ENCODE measurements around the gene NOS2. TPM values are rescaled to one million over a fixed set of nuclear protein-coding genes. Genes with fewer than 3 reads are reported as not detected.
"Not testable (repeated sequence)": the region's sequence is repeated elsewhere in the genome, so short reads cannot be mapped to it uniquely, and the experiment has no call there.

NOS2 gene
- total RNA-seq, 4 donors from 2014 or later: 0.18 to 0.97 (median 0.38) TPM; not detected in 1

GRCh38 chr17:27834571-27834970 lies 34.2 kb upstream of the NOS2 start:
- no peaks in the 10 kb centered on the region for H3K36me3 ChIP-seq
- H3K27me3 ChIP-seq: no peaks in the 10 kb centered on the region
- H3K4me1 ChIP-seq: no peaks in the 10 kb centered on the region
- 57% methylated on average over 3 of the region's 3 CpGs for WGBS
- no peak for DNase-seq (ENCODE audit: low spot score in 2 of 2)
- H3K4me3 ChIP-seq: no peak overlapping the region
- no peaks in the 10 kb centered on the region for H3K9me3 ChIP-seq
- no peak for TF ChIP-seq POLR2A (IDR thresholded peaks at IDR 0.05)
- no peak for TF ChIP-seq EP300 (IDR thresholded peaks at IDR 0.05)
- TF ChIP-seq, protein P1, sequence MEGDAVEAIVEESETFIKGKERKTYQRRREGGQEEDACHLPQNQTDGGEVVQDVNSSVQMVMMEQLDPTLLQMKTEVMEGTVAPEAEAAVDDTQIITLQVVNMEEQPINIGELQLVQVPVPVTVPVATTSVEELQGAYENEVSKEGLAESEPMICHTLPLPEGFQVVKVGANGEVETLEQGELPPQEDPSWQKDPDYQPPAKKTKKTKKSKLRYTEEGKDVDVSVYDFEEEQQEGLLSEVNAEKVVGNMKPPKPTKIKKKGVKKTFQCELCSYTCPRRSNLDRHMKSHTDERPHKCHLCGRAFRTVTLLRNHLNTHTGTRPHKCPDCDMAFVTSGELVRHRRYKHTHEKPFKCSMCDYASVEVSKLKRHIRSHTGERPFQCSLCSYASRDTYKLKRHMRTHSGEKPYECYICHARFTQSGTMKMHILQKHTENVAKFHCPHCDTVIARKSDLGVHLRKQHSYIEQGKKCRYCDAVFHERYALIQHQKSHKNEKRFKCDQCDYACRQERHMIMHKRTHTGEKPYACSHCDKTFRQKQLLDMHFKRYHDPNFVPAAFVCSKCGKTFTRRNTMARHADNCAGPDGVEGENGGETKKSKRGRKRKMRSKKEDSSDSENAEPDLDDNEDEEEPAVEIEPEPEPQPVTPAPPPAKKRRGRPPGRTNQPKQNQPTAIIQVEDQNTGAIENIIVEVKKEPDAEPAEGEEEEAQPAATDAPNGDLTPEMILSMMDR (IDR thresholded peaks at IDR 0.05): no peak
- no peak for TF ChIP-seq POLR2AphosphoS5 (IDR thresholded peaks at IDR 0.05)
- H3K27ac ChIP-seq: no peak overlapping the region

DNA sequence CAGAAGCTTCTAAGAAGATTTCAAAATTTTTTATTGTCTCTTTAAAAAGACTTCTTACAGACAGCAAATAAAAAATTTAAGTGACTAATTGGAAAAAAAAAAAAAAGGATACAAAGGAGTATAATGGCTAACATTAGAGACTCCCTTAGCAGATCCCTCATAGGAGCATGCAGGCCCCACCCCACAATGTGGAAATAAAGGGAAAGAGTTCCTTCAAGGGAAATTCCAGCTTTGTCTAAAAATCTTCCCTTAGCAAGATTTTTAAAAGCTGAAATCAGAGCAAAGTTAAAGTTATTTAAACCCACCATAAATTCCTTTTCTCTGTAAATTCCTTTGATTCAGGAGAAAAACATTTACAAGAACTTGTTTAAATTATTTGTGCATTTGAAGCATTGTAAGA lies 32.5 kb upstream of the NOS2 start:
- no peaks in the 10 kb centered on the region for H3K36me3 ChIP-seq
- no peak for DNase-seq (ENCODE audit: low spot score in 2 of 2)
- TF ChIP-seq, protein P1 (IDR thresholded peaks at IDR 0.05): no peak
- no peak for TF ChIP-seq POLR2A (IDR thresholded peaks at IDR 0.05)
- H3K27ac ChIP-seq: no peak overlapping the region
- H3K27me3 ChIP-seq: no peaks in the 10 kb centered on the region
- no peaks in the 10 kb centered on the region for H3K9me3 ChIP-seq
- H3K4me3 ChIP-seq: no peak overlapping the region
- no peaks in the 10 kb centered on the region for H3K4me1 ChIP-seq

DNA sequence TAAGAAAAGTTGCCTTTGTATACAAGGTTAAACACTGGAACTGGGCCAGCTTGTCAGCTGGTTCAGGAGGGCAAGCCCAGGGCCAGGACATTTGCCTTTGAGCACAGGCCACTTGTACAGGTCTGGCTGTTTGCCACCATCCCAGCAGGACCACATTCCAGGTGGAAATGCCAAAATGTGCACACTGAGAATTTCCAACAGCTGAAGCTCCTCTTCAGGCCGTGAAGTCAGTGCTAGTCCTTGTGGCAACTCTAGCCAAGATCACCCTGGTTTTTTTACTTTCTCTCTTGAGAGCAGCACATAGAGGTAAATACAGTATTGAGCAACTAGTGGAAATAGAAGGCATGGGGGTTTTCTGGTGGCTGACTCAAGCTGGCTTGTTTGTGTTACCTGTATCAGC lies 29.6 kb upstream of the NOS2 start:
- not testable (repeated sequence) for H3K4me1 ChIP-seq; H3K4me3 ChIP-seq; H3K9me3 ChIP-seq; DNase-seq (ENCODE audit: low spot score in 2 of 2); H3K27me3 ChIP-seq; H3K36me3 ChIP-seq; H3K27ac ChIP-seq
- 17% methylated on average over 1 of the region's 1 CpG for WGBS

- not testable (repeated sequence) for H3K4me3 ChIP-seq; H3K4me1 ChIP-seq; DNase-seq (ENCODE audit: low spot score in 2 of 2); H3K9me3 ChIP-seq; H3K36me3 ChIP-seq; H3K27ac ChIP-seq; H3K27me3 ChIP-seq
- no CpG with 5 or more reads among the region's 2 CpGs for WGBS
Observed at GRCh38 chr17:27829143-27829711, 28.9 kb upstream of the NOS2 start.

- H3K27me3 ChIP-seq: no peaks in the 10 kb centered on the region
- H3K4me1 ChIP-seq: no peaks in the 10 kb centered on the region
- H3K36me3 ChIP-seq: no peaks in the 10 kb centered on the region
- WGBS: 91% methylated on average over 5 of the region's 5 CpGs
- no peak for DNase-seq (ENCODE audit: low spot score in 2 of 2)
- H3K4me3 ChIP-seq: no peak overlapping the region
- H3K9me3 ChIP-seq: no peaks in the 10 kb centered on the region
- H3K27ac ChIP-seq: no peak overlapping the region
- no peak for TF ChIP-seq EP300 (IDR thresholded peaks at IDR 0.05)
Observed at GRCh38 chr17:27825459-27825858, 25.1 kb upstream of the NOS2 start.

DNA sequence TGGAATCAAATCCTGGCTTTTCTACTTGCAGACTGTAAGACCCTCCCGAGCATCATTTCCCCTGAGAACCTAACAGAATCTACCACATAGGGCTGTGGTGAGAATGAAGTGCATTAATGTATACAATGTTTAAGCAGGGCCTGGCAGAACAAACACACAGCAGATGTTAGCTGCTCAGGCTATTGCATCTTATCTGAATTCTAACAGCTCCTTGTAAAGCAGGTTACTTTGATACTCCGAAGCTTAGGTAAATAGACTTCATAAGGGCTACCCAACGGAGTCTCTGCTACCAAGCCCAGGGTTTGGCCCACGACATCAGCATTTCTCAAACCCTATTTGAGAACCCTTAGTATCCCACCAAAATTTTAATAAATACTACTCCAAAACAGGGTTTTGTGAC lies 24.4 kb upstream of the NOS2 start:
- TF ChIP-seq, protein P1 (IDR thresholded peaks at IDR 0.05): no peak
- TF ChIP-seq POLR2A (IDR thresholded peaks at IDR 0.05): no peak
- no peak for TF ChIP-seq POLR2AphosphoS5 (IDR thresholded peaks at IDR 0.05)
- TF ChIP-seq EP300 (IDR thresholded peaks at IDR 0.05): no peak
- no peak for DNase-seq (ENCODE audit: low spot score in 2 of 2)
- WGBS: 96% methylated on average over 4 of the region's 4 CpGs
- no peaks in the 10 kb centered on the region for H3K4me1 ChIP-seq
- H3K9me3 ChIP-seq: no peaks in the 10 kb centered on the region
- no peaks in the 10 kb centered on the region for H3K27me3 ChIP-seq
- H3K27ac ChIP-seq: no peak overlapping the region
- H3K36me3 ChIP-seq: no peaks in the 10 kb centered on the region
- no peak overlapping the region for H3K4me3 ChIP-seq

- TF ChIP-seq POLR2A (IDR thresholded peaks at IDR 0.05) (no peak), EP300 (IDR thresholded peaks at IDR 0.05) (no peak), POLR2AphosphoS5 (IDR thresholded peaks at IDR 0.05) (no peak)
- TF ChIP-seq, protein P1 (IDR thresholded peaks at IDR 0.05): no peak
- 82% methylated on average over 3 of the region's 3 CpGs for WGBS
- Histone ChIP-seq H3K27ac (no peak overlapping the region), H3K27me3 (no peaks in the 10 kb centered on the region), H3K4me1 (no peaks in the 10 kb centered on the region), H3K9me3 (no peaks in the 10 kb centered on the region), H3K4me3 (no peak overlapping the region), H3K36me3 (no peaks in the 10 kb centered on the region)
- DNase-seq (ENCODE audit: low spot score in 2 of 2): no peak
Observed at GRCh38 chr17:27824176-27824715, 23.9 kb upstream of the NOS2 start.

GRCh38 chr17:27822108-27822507 lies 21.8 kb upstream of the NOS2 start:
- not testable (repeated sequence) for H3K27ac ChIP-seq; H3K4me1 ChIP-seq; DNase-seq (ENCODE audit: low spot score in 2 of 2); H3K27me3 ChIP-seq; H3K9me3 ChIP-seq; H3K4me3 ChIP-seq; H3K36me3 ChIP-seq
- WGBS: 88% methylated on average over 10 of the region's 10 CpGs
